MCF 10A (cell line): Measurements from ENCODE around the gene ITPRIP. TPM values are rescaled to one million over a fixed set of nuclear protein-coding genes. Genes with fewer than 3 reads are reported as not detected.
A peak's percentile ranks its signal among the peaks of the same experiment; 100 is the strongest.

Experiments
- BruUV-seq: library from RNA; stranded (reverse); fragments of 400-500 nt; replicated peaks from 2 replicates; lab custom pipeline; 2021; lab: Mats Ljungman, UMichigan
- CTCF ChIA-PET: fragments of 300-600 bp; sonication (Branson Sonifier 250); formaldehyde crosslinking; extraction: SDS; loops from one replicate; lab custom pipeline; 2021; ENCODE audit warnings: antibody characterized with exemption, inconsistent platforms; lab: Yijun Ruan, JAX
- POLR2A ChIA-PET: fragments of 300-600, 350-650 bp; sonication (Branson Sonifier 250); formaldehyde crosslinking; extraction: SDS; loops from one replicate; lab custom pipeline; 2020; ENCODE audit warnings: antibody characterized with exemption, inconsistent platforms; lab: Yijun Ruan, JAX
- DNase-seq: peaks from one replicate; pipeline ENCODE4 v3.0.0-alpha.2; 2018; ENCODE audit not compliant: unreplicated experiment
- H3K27ac Mint-ChIP-seq: one replicate; pipeline ENCODE4 v1.8.0; 2022; ENCODE audit warnings: mild to moderate bottlenecking, low read depth, mixed read lengths; ENCODE audit not compliant: unreplicated experiment
- H3K27me3 Mint-ChIP-seq: one replicate; pipeline ENCODE4 v1.8.0; 2022; ENCODE audit warnings: mixed read lengths; ENCODE audit not compliant: insufficient read depth, unreplicated experiment
- H3K36me3 Mint-ChIP-seq: one replicate; pipeline ENCODE4 v1.8.0; 2022; ENCODE audit warnings: mild to moderate bottlenecking, moderate library complexity, mixed read lengths; ENCODE audit not compliant: insufficient read depth, unreplicated experiment
- H3K4me1 Mint-ChIP-seq: one replicate; pipeline ENCODE4 v1.8.0; 2022; ENCODE audit warnings: mixed read lengths; ENCODE audit not compliant: insufficient read depth, unreplicated experiment
- H3K4me3 Mint-ChIP-seq: one replicate; pipeline ENCODE4 v1.8.0; 2022; ENCODE audit warnings: mild to moderate bottlenecking, moderate library complexity, mixed read lengths; ENCODE audit not compliant: unreplicated experiment
- H3K9me3 Mint-ChIP-seq: one replicate; pipeline ENCODE4 v1.8.0; 2022; ENCODE audit warnings: mixed read lengths; ENCODE audit not compliant: unreplicated experiment
- CTCF ChIP-seq: fragments of 200-600 bp; IDR thresholded peaks from one replicate; pipeline ENCODE4 v1.8.0; 2022; ENCODE audit warnings: antibody characterized with exemption, mild to moderate bottlenecking; ENCODE audit not compliant: unreplicated experiment
- intact Hi-C: fragments of 100-400 bp; cut with micrococcal nuclease; formaldehyde crosslinking; loops from 2 replicates; pipeline ENCODE4 v1.14.1; 2022
- total RNA-seq: library from RNA; stranded (reverse); gene quantifications from 2 replicates; pipeline ENCODE4 v1.2.3, GENCODE V29; 2022

ITPRIP gene
- total RNA-seq, 1 experiment from 2014 or later: 29.4 TPM

DNA sequence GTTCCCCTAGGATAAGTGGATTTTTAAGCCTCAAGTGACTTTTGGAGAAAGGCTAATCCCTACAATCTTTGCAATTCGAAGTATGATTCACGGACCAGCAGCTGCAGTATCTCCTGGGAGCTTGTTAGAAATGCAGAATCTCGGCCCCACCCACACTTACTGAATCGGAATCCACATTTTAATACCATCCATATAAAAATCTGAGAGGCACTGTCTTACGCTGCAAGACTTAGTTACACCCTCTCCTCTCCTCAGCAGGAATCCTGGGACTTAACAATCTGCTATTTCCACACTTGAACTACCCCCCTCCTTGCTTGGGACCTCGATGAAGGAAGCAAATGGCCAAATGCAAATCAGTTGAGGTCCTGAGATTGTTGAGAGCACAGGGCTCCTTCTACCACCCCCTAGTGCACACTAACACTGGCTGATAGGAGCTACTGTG, 21.0 kb downstream of the ITPRIP start:
- no peaks in the 10 kb centered on the region for H3K27me3 Mint-ChIP-seq
- POLR2A ChIA-PET: interaction anchor here (0.6 to 8.5 kb wide), 6 partner anchors 8 to 109 kb away, joined by 3 to 146 read pairs (median 62); partner anchors contain the start of gene ITPRIP
- intact Hi-C loops: no loop called here
- DNase-seq: no peak
- peaks cover 47% of the 10 kb centered on the region for H3K4me1 Mint-ChIP-seq
- BruUV-seq: no TSS peak
- CTCF ChIA-PET: interaction anchor here (0.5 to 13.8 kb wide), 11 partner anchors 10 to 191 kb away, joined by 3 to 143 read pairs (median 9); partner anchors contain the start of gene CFAP58
- peak overlapping the region; percentile 93 for H3K27ac Mint-ChIP-seq
- H3K36me3 Mint-ChIP-seq: peaks cover 49% of the 10 kb centered on the region
- H3K9me3 Mint-ChIP-seq: no peaks in the 10 kb centered on the region
- H3K4me3 Mint-ChIP-seq: peak overlapping the region; percentile 19
- no peak for TF ChIP-seq CTCF

DNA sequence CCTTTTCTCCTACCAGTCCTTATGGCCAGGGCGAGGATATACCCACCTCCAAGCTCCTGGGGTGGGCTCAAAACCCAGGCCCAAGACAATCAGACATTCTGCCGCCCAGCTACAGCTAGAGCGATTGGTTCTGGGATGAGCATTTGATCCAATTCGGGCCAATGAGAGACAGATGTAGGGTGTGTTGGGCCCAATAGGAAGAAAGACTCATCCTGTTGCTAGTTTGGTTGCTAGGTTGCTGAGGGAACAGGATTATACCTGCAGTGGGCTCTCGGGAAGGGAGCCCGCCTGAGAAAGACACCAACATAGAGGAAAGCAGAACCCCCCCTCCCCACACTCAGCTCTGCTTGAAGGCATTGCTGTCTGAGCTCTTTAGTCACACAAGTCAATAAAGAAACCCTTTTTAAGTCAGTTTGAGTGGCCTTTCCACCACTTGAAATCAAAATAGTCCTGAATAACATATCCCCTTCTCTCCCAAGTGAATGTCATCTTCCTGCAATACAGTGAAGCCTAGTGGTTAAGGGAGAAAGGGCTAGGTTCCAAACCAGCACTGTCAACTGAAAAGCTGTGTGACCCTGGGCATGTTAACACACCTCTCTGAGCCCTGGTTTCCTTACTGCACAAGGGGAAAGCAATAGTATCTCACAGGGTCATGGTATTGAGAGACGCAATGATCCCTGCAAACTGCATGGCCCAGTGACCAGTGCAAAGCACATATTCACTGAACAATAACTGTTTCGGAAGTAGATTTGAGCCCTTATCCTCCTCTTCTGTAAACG, 21.8 kb downstream of the ITPRIP start:
- intact Hi-C loops: no loop called here
- Mint-ChIP-seq H3K9me3 (no peaks in the 10 kb centered on the region), H3K36me3 (peaks cover 50% of the 10 kb centered on the region), H3K27ac (peak overlapping the region; percentile 93), H3K4me1 (peaks cover 40% of the 10 kb centered on the region), H3K27me3 (no peaks in the 10 kb centered on the region), H3K4me3 (peak overlapping the region; percentile 19)
- ChIA-PET CTCF (interaction anchor here (0.5 to 13.8 kb wide), 10 partner anchors 10 to 420 kb away, joined by 3 to 143 read pairs (median 7); partner anchors contain the start of gene ITPRIP), POLR2A (interaction anchor here (0.6 to 8.5 kb wide), 7 partner anchors 7 to 110 kb away, joined by 3 to 146 read pairs (median 28); partner anchors contain the start of gene ITPRIP)
- TF ChIP-seq CTCF: no peak
- no peak for DNase-seq
- BruUV-seq: no TSS peak

GRCh38 chr10:104315486-104315921, 22.8 kb downstream of the ITPRIP start:
- Mint-ChIP-seq H3K4me1 (peaks cover 38% of the 10 kb centered on the region), H3K27me3 (no peaks in the 10 kb centered on the region), H3K4me3 (no peak overlapping the region), H3K36me3 (peaks cover 46% of the 10 kb centered on the region), H3K27ac (no peak overlapping the region), H3K9me3 (no peaks in the 10 kb centered on the region)
- no peak for DNase-seq
- ChIA-PET POLR2A (interaction anchor here (1.1 to 7.4 kb wide), 2 partner anchors 14 to 24 kb away, joined by 3 to 124 read pairs; no protein-coding TSS in a partner anchor), CTCF (interaction anchor here (1.0 to 13.8 kb wide), 5 partner anchors 9 to 34 kb away, joined by 3 to 143 read pairs (median 34); no protein-coding TSS in a partner anchor)
- no peak for TF ChIP-seq CTCF
- intact Hi-C loops: no loop called here
- BruUV-seq: no TSS peak
